Progenitor cell of endocrine pancreas (in vitro differentiated cells): Measurements from ENCODE around the gene WDR5B. TPM values are rescaled to one million over a fixed set of nuclear protein-coding genes. Genes with fewer than 3 reads are reported as not detected.

ENCODE experiments used
- DNase-seq: peaks from one replicate; pipeline ENCODE4 v3.0.0; 2021; ENCODE audit warnings: low spot score; ENCODE audit not compliant: unreplicated experiment
- H3K27ac Mint-ChIP-seq: 2 replicates; pipeline ENCODE4 v1.8.0; 2021; ENCODE audit warnings: mild to moderate bottlenecking, moderate library complexity, mixed read lengths
- H3K27me3 Mint-ChIP-seq: 2 replicates; pipeline ENCODE4 v1.8.0; 2021; ENCODE audit warnings: mixed read lengths
- H3K36me3 Mint-ChIP-seq: 2 replicates; pipeline ENCODE4 v1.8.0; 2022; ENCODE audit warnings: mixed read lengths; ENCODE audit not compliant: insufficient read depth
- H3K4me1 Mint-ChIP-seq: 2 replicates; pipeline ENCODE4 v1.8.0; 2021; ENCODE audit warnings: low read depth, mixed read lengths
- H3K4me3 Mint-ChIP-seq: 2 replicates; pipeline ENCODE4 v1.8.0; 2021; ENCODE audit warnings: low read depth, mild to moderate bottlenecking, moderate library complexity, mixed read lengths
- H3K9me3 Mint-ChIP-seq: 2 replicates; pipeline ENCODE4 v1.8.0; 2021; ENCODE audit warnings: low read depth, mixed read lengths
- total RNA-seq: library from RNA; stranded (reverse); gene quantifications from 2 replicates; pipeline ENCODE4 v1.2.1, GENCODE V29; 2021
- TF ChIP-seq, protein P1 (sequence below): fragments of 200-600 bp; sonication (generic); IDR thresholded peaks from one replicate; pipeline ENCODE4 v1.5.0; 2021; ENCODE audit warnings: antibody characterized with exemption, mild to moderate bottlenecking; ENCODE audit not compliant: unreplicated experiment

The WDR5B gene
- total RNA-seq, 1 donor from 2014 or later: 6.6 TPM

DNA sequence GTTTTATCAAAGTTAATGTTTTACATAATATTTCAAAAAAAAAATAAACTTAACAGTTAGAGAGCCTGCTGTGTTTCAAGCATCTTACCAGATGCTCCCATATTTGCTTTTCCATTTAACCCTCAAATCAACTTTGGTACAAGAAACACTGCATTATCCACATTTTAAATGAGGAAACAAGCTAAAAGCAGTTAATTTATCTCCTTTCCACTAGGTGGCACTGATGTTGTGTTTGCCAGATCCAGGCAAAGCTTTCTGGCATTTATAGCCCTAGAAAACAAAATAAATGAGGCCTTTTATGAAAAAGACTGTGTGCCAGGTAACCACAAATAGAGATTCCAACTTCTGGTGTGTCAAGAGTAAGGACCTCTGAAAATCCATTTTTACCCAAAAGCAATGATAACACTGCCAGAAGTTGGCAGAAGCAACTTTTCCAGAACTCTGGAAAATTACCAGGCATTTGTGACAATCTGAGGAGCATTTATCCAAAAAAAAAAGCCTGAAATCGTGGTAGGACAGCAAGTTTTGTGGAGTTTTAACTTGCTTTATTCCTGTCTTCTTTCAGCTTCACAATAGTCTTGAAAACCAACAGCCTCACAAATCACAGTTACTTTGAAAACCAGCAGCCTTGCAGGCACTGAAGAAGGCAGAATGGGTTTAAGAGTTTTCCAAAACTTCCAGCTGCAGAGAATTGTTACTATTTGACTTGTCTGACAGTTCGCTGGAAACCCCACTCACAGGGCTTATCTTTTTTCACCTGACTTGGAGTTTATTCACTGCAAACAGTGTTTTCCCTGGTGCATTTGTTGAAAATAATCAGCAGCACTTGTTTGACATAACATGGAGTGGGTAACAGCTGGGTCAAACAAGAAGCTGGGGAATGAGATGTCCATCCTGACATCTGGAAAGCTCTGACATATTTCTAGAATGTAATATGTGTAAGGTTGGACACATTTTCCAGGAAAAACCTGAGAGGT lies 22.7 kb downstream of the WDR5B start:
- TF ChIP-seq, protein P1, sequence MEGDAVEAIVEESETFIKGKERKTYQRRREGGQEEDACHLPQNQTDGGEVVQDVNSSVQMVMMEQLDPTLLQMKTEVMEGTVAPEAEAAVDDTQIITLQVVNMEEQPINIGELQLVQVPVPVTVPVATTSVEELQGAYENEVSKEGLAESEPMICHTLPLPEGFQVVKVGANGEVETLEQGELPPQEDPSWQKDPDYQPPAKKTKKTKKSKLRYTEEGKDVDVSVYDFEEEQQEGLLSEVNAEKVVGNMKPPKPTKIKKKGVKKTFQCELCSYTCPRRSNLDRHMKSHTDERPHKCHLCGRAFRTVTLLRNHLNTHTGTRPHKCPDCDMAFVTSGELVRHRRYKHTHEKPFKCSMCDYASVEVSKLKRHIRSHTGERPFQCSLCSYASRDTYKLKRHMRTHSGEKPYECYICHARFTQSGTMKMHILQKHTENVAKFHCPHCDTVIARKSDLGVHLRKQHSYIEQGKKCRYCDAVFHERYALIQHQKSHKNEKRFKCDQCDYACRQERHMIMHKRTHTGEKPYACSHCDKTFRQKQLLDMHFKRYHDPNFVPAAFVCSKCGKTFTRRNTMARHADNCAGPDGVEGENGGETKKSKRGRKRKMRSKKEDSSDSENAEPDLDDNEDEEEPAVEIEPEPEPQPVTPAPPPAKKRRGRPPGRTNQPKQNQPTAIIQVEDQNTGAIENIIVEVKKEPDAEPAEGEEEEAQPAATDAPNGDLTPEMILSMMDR: peak; percentile 82
- Mint-ChIP-seq H3K9me3 (no peaks in the 10 kb centered on the region), H3K4me3 (peak overlapping the region; percentile 9), H3K27ac (peak overlapping the region; percentile 89), H3K36me3 (peaks cover 4% of the 10 kb centered on the region), H3K27me3 (no peaks in the 10 kb centered on the region), H3K4me1 (peaks cover 37% of the 10 kb centered on the region)
- DNase-seq: no peak

DNA sequence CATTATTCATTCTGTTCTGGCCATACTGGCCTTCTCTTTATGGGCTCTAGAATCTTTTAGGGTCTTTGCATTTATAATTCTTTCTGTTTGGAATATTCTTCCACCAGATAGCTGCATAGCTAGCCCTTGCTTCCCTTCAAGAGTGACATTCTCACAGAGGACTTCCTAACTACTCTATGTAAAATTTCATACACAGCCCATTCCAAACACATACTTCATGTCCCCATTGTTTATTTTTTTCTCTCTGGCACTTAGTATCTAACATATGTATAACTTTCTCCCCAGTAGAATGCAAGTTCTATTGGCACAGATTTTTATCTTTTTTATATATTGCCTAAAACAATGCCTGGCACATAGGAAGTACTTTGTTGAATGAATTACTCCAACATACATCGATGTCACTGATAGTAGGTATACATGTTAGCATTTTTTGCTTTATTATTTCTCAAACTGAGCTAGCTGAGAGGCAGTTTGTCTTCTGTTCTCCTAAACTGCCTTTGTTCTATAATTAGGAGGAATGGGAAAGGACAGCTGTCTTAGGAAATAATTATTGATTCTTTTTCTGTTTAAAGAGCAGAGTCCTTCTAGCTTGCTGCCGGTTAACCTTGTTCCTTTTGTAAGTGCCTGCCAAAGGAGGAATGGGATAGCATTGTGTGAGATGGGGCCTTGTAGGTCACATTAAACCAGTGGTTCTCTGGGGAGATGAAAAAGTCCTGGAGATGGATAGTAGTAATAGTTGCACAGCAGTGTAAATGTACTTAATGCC lies 24.0 kb downstream of the WDR5B start:
- Mint-ChIP-seq H3K4me3 (no peak overlapping the region), H3K36me3 (peaks cover 6% of the 10 kb centered on the region), H3K27ac (peak overlapping the region; percentile 91), H3K9me3 (no peaks in the 10 kb centered on the region), H3K4me1 (peaks cover 37% of the 10 kb centered on the region), H3K27me3 (no peaks in the 10 kb centered on the region)
- TF ChIP-seq, protein P1: no peak
- DNase-seq: no peak

DNA sequence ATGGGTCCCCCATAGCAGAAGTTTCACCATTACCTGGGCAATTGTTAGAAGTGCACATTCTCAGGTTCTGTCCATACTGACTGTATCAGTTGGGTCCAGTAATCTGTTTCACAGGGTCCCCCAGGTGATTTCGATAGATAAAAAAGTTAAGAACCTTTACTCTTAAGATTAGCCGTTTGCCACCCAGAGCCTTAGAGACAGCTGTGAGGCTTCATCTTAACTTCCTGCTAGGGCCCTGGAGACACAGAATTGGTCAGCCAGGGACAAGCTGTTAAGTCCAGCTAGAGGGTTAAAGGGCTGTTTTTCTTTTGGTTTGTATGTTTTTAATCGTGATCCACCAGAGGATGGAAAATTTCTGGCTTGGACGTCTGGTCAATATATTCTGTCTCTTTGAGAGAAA lies 25.2 kb downstream of the WDR5B start:
- Mint-ChIP-seq H3K4me1 (peaks cover 43% of the 10 kb centered on the region), H3K4me3 (no peak overlapping the region), H3K36me3 (peaks cover 10% of the 10 kb centered on the region), H3K27ac (peak overlapping the region; percentile 44), H3K9me3 (no peaks in the 10 kb centered on the region), H3K27me3 (no peaks in the 10 kb centered on the region)
- DNase-seq: no peak
- TF ChIP-seq, protein P1: no peak

DNA sequence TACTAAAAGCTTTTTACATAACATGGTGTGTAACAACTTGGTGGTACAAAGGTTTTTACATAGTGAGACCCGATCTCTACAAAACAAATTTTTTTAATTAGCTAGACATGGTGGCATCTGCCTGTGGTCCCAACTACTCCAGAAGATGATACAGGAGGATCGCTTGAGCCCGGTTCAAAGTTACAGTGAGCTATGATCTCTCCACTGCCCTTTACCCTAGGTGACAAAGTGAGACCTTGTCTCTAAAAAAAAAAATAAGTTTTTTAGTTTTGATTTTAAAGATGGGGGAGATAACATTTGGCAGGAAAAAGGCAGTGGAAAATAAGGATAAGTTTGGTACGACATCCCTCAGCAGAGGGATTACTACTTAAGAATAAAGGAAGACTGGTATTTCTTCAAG lies 26.0 kb downstream of the WDR5B start:
- DNase-seq: no peak
- Mint-ChIP-seq H3K27me3 (no peaks in the 10 kb centered on the region), H3K27ac (no peak overlapping the region), H3K4me1 (peaks cover 44% of the 10 kb centered on the region), H3K36me3 (peaks cover 10% of the 10 kb centered on the region), H3K4me3 (no peak overlapping the region), H3K9me3 (no peaks in the 10 kb centered on the region)
- TF ChIP-seq, protein P1: no peak

DNA sequence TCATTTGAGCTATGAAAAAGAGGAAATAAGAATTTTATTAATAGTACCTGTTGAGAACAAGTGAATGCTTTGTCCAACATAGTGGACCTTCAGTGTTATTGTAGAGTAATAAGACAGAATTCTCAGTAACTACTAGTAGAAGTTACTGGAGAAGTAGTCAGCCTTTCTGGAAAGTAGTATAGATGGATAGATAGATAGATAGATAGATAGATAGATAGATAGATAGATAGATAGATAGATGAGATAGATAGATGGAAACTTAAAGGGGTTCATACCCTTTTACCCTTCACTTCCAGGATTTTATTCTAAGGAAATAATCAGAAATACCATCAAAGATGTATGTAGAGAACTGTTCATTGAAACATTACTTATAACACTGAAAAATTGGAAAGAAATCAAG lies 26.7 kb downstream of the WDR5B start:
- Mint-ChIP-seq H3K9me3 (no peaks in the 10 kb centered on the region), H3K36me3 (peaks cover 10% of the 10 kb centered on the region), H3K4me3 (no peak overlapping the region), H3K27ac (no peak overlapping the region), H3K27me3 (no peaks in the 10 kb centered on the region), H3K4me1 (peaks cover 42% of the 10 kb centered on the region)
- TF ChIP-seq, protein P1: no peak
- no peak for DNase-seq
